HG02885 (cell line): Measurements from ENCODE around the gene LYST.

Experiments used
- ATAC-seq: cut with Tn5 transposase; IDR thresholded peaks from one replicate; pipeline ENCODE4 v1.9.1; 2021; ENCODE audit warnings: mild to moderate bottlenecking; ENCODE audit not compliant: unreplicated experiment, poor library complexity

Gene LYST

DNA sequence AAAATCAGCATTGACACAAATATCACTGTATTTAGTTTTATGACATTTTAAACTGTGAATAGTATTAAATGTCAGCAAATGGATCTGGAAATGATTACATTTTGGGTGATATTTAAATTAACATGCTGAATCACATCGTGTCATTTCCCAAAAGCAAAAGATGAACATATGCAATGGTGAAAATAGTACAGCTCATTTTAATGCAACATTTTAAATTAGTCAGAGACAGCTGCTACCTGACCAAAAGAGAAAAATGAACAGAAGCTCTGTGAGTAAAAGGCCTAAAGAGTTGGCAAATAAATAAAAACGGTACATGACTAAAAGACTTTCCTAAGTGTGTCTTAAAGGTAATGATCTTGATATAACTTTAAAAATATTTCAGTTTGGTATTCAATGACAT is 131.1 kb downstream of the LYST start:
- no peak for ATAC-seq

DNA sequence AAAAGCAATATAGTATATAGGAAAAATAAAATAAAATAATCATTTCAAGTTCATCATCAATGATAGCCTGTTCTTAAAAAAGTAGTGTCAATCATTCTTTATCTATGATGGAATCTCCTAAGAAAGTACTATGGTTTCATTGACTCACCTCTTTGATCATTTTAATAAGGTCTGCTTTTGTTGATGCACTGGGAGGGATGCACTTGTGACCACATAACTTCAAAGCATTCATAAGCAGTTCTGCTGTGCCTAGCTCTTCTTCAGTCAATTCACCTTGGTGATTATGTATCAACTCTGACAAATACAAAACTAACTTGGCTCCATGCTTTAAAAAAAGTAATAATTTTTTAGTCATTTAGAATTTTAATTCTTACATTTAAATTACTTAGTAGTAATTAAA is 132.4 kb downstream of the LYST start:
- no peak for ATAC-seq

DNA sequence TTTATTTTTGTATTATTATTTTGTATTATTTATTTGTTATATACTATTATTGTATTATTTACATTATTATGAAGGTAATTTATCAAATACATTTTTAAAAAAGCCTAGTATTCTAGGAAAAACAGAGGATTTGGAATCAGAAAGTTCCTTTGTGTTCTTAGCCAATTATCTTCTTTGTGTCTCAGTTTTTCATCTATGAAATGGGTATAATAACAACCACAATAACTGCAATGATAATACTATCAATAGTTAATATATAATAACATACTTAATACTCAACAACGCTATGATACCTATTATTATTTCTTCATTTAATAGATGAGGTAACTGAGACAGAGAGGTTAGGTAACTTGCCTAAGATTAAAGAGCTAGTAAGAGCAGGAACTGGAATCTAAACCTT is 136.7 kb downstream of the LYST start:
- no peak for ATAC-seq

DNA sequence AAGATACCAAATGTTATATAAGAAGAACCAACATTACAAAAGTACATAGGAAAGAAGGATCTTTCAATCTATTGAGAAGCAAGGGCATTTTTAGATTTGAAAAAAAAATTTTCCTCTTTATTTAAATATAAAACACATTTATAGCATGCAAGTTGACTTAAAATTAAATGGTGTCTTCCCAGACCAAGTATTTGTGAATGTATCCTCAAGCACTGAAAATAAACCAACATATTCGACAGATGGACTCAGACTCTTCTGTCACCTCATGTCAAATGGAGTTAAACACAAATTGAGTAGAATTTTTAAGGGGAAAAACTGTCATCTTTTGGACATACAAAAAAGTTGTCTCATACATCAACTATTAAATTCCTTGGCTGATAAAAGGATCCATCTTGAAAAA is 140.1 kb downstream of the LYST start:
- ATAC-seq, result no peak

DNA sequence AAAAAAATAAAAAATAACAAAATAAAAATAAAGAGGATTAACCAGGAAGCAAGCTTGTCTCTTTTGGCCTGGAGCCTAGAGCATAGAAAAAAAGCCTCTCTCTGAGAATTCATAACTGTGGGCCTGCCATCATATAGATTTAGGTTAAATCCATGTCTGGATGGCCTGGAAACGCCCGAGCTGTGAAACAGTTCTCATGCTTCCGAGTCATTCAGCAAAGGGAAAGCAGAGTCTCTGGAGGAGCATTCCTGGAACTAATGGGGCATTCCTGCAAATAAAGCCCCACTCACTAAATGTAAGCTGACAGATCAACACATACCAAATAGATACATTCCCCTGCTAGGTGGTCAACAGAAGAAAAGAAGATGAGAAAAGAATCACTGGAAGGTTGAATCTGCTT is 141.3 kb downstream of the LYST start:
- no peak for ATAC-seq

DNA sequence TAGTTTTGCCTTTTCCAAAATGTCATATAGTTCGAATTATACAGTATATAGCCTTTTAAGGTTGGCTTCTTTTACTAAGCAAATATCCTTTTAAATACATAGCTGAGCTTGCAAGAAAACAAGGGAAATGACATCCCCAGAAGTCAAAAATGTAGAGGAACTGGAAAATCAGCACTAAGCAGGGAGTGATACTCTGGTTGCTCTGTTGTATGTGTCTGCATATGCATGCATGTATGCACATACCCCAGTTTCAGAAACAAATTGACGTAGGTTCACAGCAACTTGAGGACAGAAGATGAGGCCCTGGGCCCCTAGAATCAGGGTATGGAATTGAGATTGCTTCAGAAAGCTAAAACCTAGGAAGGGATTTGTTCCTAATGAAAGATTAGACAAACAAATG is 142.0 kb downstream of the LYST start:
- ATAC-seq, result no peak

DNA sequence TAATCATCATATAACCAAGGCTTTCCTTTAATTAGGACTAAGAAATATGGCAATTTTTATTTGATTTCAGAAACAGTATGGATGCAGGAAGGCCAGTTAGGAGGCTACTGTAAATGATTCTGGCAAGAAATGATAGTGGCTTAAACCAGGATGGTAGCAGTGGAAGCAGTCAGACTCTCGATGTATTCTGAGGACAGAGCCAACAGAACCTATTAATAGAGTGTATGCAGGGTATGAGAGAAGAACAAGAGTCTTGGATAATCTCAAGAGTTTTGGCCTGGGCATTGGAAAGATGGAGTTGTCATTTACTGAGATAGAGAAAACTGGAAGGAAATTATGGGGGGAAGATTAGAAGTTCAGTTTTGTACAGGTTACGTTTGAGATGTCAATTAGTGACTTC is 143.8 kb downstream of the LYST start:
- no peak for ATAC-seq

DNA sequence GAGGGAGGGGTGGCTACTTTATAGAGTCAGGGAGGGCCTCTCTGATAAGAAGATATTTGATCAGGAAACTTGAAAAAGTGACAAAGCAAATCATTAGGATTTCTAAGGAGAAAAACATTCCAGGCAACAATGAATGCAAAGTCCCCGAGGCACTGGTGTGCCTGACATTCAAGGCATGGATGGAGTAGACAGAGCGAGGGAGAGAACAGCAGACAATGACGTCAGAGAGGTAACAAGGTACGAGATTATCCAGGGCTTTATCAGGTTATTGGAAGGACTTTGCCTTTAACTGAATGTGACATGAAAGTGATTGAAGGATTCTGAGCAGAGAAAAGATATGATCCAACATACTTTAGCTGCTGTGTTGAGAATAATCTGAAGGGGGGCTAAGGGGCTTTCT is 144.7 kb downstream of the LYST start:
- ATAC-seq, result no peak

DNA sequence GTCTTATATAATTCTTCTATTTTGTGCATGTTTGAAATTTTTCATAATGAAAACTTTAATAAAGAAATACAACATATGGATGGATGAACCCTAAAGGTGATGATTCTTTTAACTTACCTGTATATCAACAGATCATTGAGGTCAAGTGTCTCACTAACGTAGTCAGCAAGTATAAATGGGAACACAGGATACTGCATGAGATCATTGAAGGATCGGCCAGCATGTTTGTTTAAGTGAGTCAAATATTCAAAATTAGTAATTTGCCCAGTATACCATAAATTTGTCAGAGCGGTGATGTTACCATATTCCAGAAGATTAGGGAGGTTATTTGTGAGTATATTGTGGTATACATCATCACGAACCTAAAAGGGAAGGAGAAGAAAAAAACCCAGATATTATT is 146.2 kb downstream of the LYST start:
- ATAC-seq, result no peak

DNA sequence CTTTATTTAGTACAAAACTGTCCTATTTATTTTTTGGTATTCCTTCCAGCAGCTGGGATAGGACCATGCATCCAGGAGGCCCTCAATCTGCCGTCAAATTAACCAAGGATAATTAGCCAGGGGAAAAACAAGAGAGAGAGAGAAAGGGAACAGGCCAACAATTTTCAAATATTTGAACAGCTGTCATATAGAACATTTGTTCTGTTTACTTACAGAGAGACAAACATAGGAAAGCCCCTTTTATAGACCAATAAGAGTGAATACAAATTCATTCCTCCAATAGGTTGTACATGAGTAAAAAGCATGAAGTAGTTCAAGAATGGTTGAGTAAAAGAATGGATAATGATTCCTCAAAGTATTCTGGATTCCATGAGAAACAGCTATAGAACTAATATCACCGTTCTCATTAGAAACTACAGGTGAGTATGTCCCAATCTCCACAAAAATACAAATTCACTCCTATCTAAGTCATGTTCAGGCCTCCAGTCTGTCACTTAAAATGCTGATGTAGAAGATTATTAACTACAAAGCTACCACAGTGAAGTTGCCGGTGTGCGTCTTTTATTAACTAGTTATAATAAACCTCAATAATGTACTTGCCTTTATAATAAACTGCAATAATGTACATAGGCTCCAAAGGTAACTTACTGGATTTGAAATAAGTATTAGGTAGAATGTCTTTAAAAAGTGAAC is 152.4 kb downstream of the LYST start:
- ATAC-seq, result no peak

DNA sequence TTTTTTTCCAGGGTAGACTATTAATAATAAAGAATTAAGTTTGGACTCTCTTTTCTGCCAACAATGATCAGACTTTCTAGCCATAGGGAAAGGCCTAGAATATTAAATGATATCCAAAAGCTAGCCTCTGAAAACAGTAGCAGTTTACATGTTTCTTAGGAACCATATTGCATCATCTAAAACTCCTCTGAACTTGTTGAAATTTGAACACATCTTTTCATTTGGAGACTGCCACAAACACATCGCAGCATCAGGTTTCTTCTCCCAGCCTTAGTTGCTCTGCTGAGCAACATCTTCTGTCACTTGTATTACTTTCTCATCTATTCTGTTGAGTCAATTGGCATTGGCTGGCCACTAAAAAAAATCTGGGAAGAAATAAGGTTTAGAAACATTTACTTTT is 153.9 kb downstream of the LYST start:
- ATAC-seq, result no peak

DNA sequence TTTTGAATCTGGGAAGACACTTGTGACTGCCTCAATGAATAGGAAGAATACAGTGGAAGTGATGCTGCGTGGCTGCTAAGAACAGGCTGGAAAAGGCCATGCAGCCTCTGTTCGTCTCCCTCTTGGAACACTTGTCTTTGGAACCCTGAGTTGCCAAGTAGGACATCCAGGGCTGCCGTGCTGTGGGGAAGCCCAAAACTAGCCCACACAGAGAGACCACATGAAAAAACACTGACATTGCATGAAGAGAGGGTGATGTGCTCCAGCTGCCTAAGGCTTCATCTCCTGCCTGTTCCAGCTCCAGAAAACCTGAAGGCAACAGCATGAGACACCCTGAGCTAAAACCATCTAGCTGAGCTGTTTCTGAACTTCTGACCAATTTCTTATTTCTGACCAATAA is 156.0 kb downstream of the LYST start:
- no peak for ATAC-seq

DNA sequence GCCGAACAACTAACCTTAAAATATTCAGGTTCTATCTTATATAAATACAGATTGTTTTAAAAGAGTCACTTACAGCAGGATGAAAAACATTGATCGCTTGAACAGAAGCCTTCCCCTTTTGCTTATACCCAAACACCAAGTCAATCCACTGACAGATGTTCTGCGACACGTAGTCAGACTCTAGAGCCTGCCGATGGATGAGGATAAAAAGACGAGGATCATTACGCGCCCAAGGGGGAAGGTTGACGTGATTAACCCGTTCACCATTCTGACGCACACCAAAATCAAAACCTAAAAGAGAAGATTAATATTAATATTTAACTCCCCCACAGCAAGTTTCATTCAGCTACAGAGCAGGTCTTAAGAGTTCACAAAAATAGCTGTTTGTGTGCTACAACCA is 157.7 kb downstream of the LYST start:
- ATAC-seq, result no peak

DNA sequence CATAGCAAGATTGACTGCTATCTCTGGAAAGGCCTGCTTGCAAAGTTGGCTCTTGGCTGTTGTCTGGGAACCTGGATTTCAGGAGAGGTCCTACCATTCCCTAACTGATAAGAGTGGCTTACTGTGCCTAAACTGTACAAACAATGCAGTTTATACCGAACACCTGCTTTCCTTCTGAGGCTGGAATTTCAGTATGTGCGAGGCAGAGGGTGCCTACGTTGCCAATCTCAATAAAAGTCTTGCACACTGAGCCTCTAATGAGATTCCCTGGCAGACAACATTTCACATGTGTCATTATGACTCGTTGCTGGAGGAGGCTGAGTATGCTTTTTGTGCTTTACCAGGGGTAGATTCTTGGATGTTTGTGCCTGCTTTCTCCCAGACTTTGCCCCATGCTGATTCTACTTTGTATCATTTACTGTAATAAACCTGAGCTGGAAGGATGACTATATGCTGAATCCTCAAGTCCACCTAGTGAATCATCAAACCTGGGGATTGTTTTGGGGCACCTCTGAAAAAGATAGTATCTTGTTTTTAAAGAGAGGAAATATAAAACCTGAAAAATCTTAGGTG is 158.2 kb downstream of the LYST start:
- ATAC-seq, result no peak

DNA sequence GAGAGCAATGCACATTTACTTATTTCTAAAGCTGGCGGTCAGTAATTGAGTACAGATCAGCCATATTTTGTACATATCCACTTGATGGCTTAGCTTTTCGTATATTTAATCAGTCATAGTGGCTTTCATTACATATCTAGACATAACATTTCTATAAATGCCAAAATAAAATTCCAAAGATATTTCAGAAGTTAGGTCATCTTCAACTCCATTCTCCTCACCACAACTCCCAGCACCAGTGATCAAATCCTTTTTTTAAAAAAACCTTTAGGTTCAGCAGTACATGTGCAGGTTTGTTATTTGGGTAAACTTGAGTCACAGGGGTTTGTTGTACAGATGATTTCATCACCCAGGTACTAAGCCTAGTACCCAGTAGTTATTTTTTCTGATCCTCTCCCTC is 163.2 kb downstream of the LYST start:
- ATAC-seq, result no peak

DNA sequence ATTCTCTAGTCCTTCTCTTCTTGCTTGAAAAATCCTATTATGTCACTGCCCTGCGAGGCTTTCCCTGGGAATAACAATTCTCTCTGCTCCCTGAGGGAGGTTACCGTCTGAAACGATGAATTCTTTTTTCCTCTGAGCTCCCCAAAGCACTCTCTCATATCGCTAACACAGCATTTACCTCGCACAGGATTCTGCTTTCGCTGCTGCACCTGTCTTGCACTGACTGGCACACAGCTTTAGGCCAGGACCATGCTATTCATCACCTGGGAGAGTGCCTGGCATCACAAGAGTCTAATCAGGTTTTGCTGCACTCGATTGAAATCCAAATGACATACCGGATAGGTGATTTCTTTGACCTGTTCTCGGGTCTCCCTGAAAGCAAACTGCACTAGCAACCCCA is 164.3 kb downstream of the LYST start:
- ATAC-seq, result no peak

DNA sequence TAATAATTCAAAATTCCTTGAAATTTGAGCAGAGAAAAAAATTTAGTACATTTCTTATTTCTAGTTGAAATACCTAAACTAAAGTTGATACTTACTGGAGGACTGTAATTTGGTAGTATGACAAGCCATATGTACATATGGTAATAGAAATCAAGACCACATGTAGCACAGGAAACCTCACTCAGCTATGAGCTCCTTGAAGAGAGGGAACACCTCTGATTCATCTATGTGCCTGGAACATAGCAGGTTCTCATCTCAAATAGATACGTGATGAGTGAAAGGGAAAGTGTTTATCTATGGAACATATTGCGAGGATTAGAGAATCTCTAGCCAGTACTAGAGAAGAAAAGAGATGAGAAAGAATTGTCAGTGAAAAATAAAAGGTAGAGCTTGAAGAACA is 169.2 kb downstream of the LYST start:
- no peak for ATAC-seq

DNA sequence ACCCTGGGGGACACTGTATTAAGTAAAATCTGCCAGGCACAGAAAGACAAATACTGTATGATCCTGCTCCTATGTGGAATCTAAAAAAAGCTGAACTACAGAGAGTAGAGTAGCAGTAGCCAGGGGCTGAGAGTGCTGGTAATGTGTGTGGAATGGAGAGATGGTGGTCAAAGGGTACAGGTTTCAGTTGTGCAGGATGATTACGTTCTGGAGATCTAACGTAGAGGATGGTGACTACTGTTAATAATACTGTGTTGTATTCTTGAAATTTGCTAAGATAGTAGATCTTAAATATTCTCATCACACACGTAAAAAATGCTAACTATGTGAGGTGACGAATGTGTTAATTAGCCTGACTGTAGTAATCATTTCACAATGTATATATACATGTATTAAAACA is 177.3 kb downstream of the LYST start:
- no peak for ATAC-seq

DNA sequence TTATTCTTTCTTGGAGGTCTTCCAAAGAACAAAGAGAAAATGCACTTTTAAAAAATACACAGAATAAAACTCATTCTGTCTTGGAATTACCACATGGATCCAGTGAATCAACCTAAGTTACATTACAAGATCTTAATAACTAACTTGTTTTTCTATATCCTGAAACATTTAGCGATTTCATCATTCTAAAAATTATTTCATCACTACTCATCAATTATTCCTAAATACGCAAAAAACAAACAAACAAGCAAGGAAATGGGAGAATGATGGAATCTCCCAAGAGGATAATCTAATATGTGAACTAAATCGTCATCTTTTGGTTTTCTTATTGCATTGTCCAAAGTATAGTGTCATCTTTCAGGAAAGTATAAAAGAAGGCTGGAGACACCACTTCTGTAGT is 178.6 kb downstream of the LYST start:
- no peak for ATAC-seq

DNA sequence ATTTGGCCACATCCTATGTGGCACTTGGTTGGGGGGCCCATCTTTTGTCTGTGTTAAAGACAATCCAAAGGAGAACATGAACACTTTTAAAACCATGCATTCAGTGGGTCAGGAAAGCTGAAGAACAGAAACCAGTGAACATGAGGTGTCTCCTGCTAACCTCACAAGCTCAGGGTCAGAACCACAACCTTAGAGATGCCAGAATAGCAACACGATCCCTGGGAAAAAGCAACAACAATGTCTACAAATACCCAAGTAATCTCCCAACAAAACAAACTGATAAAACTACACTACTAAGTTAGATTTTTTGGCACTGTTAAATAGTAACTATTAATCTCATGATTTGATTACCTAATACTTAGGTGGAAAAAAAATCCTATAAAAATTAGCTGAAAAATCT is 183.1 kb downstream of the LYST start:
- ATAC-seq, result no peak

DNA sequence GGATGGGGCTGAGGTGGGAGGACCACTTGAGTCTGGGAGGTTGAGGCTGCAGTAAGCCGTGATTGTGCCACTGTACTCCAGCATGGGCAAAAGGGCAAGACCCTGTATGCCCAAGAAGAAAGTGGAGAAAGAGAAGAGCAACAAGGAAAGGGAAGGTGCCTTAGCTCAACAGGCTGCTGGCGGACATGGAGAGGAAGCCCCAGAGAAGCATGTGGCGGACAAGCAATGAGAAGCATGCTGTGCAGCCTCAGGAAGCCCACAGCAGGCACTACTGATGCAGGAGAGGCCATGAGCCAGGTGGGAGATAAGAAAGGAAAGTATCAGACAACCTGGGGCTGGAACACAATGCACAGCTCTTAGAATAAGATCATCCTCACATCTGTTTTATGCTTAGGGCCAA is 184.5 kb downstream of the LYST start:
- ATAC-seq, result no peak

DNA sequence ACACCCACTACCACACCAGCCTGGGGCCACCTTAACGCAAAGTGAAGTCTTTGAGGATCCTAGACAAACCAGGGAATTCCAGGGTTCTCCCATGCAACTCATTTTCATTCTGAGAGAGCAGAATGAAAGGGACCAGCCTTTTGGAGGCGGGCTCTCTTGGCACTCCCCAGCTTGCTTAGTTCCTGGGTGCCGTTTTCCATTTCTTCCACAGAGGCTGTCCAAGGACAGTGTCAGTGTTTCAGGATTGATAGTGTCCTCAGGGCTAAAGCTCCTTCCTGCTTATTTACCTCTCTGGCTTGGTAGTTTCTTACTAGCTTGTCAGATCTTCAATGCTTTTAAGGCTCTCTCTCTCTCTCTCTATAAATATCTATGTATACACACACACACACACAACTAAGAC is 187.1 kb downstream of the LYST start:
- no peak for ATAC-seq

DNA sequence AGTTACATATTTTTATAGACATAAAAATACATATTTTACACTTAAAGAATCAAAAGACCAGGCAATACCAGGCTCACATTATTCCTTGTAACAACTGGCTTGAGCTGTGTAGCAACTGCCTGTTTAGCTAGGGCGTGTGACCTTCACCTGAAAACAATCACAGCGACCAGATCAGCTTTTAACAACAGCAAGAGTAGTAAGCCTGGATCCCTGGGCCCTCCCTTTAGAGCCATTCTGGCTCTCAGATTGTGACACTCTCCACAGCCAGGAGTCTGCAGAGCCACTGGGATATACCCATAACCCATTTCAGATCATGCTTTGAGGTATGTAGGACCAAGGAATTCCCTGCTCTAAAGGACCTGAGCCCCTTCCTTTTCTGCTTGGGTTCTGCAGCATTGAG is 187.7 kb downstream of the LYST start:
- no peak for ATAC-seq
